ENCODE data around the gene GRIK2.

- TF ChIP-seq POLR2A (IDR thresholded peaks at IDR 0.05; ENCODE audit: low read depth, low read length): no peak
- no peak for TF ChIP-seq CTCF (conservative IDR thresholded peaks at IDR 0.05; ENCODE audit: low read depth, low read length)
- TF ChIP-seq RCOR1 (IDR thresholded peaks at IDR 0.05; ENCODE audit: insufficient replicate concordance, low read length): no peak
- TF ChIP-seq CEBPB (IDR thresholded peaks at IDR 0.05; ENCODE audit: low read depth, low read length): no peak
- TF ChIP-seq SMC3 (IDR thresholded peaks at IDR 0.05; ENCODE audit: low read depth, low read length): no peak
- TF ChIP-seq MAFK (IDR thresholded peaks at IDR 0.05; ENCODE audit: low read depth, low read length): no peak
- TF ChIP-seq MXI1 (IDR thresholded peaks at IDR 0.05; ENCODE audit: borderline replicate concordance, low read depth, low read length): no peak
- no peak for TF ChIP-seq BHLHE40 (IDR thresholded peaks at IDR 0.05; ENCODE audit: low read depth, low read length)
- TF ChIP-seq RFX5 (IDR thresholded peaks at IDR 0.05; ENCODE audit: low read depth, low read length): no peak
- no peak for TF ChIP-seq USF2 (IDR thresholded peaks at IDR 0.05; ENCODE audit: low read depth, low read length)
- no peak for TF ChIP-seq MAZ (IDR thresholded peaks at IDR 0.05; ENCODE audit: borderline replicate concordance, low read depth, low read length)
Observed at GRCh38 chr6:101352316-101352715, 41.2 kb upstream of the GRIK2 start.

Data from IMR-90 (cell line).